Stomach (tissue), 9 donors: ENCODE measurements around the gene SAPCD1. TPM values are rescaled to one million over a fixed set of nuclear protein-coding genes. Genes with fewer than 3 reads are reported as not detected.

Source experiments
- DNase-seq, 2 donors: peaks; one replicate each; pipeline versions ENCODE4 v3.0.0 to v3.0.0-alpha.2; 2013 to 2019
- H3K27ac ChIP-seq, 5 donors: fragments of 200-600 bp in 4 of 5; sonication (generic) in 4 of 5; one replicate each; pipeline ENCODE4 v1.5.1; 2013 to 2019; ENCODE audit warnings: mild to moderate bottlenecking in 1 of 5, moderate library complexity in 1 of 5
- H3K27me3 ChIP-seq, 3 donors: fragments of 200-600 bp; sonication (generic); one replicate each; pipeline ENCODE4 v1.5.1; 2017 to 2019; ENCODE audit warnings: mixed run types in 1 of 3
- H3K36me3 ChIP-seq, 4 donors: fragments of 200-600 bp; sonication (generic); 1 replicate in 3 of 4; 2 replicates in 1 of 4; pipeline ENCODE4 v1.5.1; 2016 to 2019
- H3K4me1 ChIP-seq, 4 donors: fragments of 200-600 bp; sonication (generic); one replicate each; pipeline ENCODE4 v1.5.1; 2016 to 2019
- H3K4me3 ChIP-seq, 4 donors: fragments of 200-600 bp; sonication (generic) in 3 of 4; one replicate each; pipeline ENCODE4 v1.5.1; 2016 to 2019; ENCODE audit warnings: mild to moderate bottlenecking in 1 of 4
- H3K9me3 ChIP-seq, 4 donors: fragments of 200-600 bp; sonication (generic); one replicate each; pipeline ENCODE4 v1.5.1; 2016 to 2019
- EP300 ChIP-seq: sonication (generic); formaldehyde crosslinking; IDR thresholded peaks from one replicate; pipeline ENCODE4 v1.6.1; 2017; ENCODE audit warnings: antibody characterized with exemption
- POLR2A ChIP-seq, 4 donors: fragments of 450-650 bp; IDR thresholded peaks; one replicate each; pipeline ENCODE4 v1.6.1; 2016; ENCODE audit warnings: antibody characterized with exemption in 4 of 4, control low read depth in 2 of 4, mild to moderate bottlenecking in 1 of 4, moderate library complexity in 1 of 4
- POLR2AphosphoS5 ChIP-seq, 3 donors: sonication (generic); formaldehyde crosslinking; IDR thresholded peaks; one replicate each; pipeline ENCODE4 v1.6.1; 2016; ENCODE audit warnings: antibody characterized with exemption in 3 of 3
- WGBS, 5 donors: extraction: QIAGEN DNeasy Blood & Tissue Kit in 3 of 5; methylation state at CpG; one replicate each; pipeline versions ENCODE4 v1.1.5 to v1.1.7; 2013 to 2018; 5-methylcytosine and 5-hydroxymethylcytosine counted together
- intact Hi-C: fragments of 100-400 bp; cut with DNase I; formaldehyde crosslinking; loops from one replicate; pipeline ENCODE4 v1.15.1; 2023; ENCODE audit warnings: low total_unique reads
- polyA plus RNA-seq, 3 donors: library from polyadenylated mRNA; stranded (reverse); fragments of 200-250 nt; gene quantifications; one replicate each; pipeline ENCODE4 v1.2.3, GENCODE V29; 2013
- total RNA-seq, 5 donors: library from RNA; depleted of rRNA; stranded (reverse); fragments of >200 nt; gene quantifications; one replicate each; pipeline versions ENCODE4 v1.1.0 to v1.2.3, GENCODE V29; 2014 to 2016
- TF ChIP-seq, protein P1 (sequence below), 7 experiments: fragments of 450-650 bp in 4 of 7; fragments of 200-600 bp in 3 of 7; sonication (generic) in 3 of 7; IDR thresholded peaks; one replicate each; pipeline ENCODE4 v1.5.1; 2016 to 2019; ENCODE audit warnings: antibody characterized with exemption in 7 of 7, control low read depth in 2 of 7, mild to moderate bottlenecking in 1 of 7
- donor health status: healthy with polysubstance abuse.
- donor health status: Bipolar disorder and iron deficiency.
- donor health status: healthy.

SAPCD1 gene
- total and polyA plus RNA-seq, 8 donors = 2.4 to 40.8 (median 3.1) TPM; not detected in 1

- no peaks in the 10 kb centered on the region for H3K9me3 ChIP-seq
- intact Hi-C loops = no loop called here
- peaks cover 52 to 65% (median 60%) of the 10 kb centered on the region in 4 donors for H3K4me1 ChIP-seq
- peak overlapping the region in 1 of 4 donors; percentile 8 for H3K4me3 ChIP-seq
- H3K27me3 ChIP-seq = no peaks in the 10 kb centered on the region
- peaks cover 7 to 12% (median 11%) of the 10 kb centered on the region in 4 donors for H3K36me3 ChIP-seq
- TF ChIP-seq POLR2AphosphoS5 (IDR thresholded peaks at IDR 0.05) (peak in 2 of 3 donors; percentile 41 to 71), POLR2A (IDR thresholded peaks at IDR 0.05) (peak in 1 of 4 donors; percentile 7), EP300 (no peak)
- TF ChIP-seq, protein P1, sequence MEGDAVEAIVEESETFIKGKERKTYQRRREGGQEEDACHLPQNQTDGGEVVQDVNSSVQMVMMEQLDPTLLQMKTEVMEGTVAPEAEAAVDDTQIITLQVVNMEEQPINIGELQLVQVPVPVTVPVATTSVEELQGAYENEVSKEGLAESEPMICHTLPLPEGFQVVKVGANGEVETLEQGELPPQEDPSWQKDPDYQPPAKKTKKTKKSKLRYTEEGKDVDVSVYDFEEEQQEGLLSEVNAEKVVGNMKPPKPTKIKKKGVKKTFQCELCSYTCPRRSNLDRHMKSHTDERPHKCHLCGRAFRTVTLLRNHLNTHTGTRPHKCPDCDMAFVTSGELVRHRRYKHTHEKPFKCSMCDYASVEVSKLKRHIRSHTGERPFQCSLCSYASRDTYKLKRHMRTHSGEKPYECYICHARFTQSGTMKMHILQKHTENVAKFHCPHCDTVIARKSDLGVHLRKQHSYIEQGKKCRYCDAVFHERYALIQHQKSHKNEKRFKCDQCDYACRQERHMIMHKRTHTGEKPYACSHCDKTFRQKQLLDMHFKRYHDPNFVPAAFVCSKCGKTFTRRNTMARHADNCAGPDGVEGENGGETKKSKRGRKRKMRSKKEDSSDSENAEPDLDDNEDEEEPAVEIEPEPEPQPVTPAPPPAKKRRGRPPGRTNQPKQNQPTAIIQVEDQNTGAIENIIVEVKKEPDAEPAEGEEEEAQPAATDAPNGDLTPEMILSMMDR (IDR thresholded peaks at IDR 0.05) = peak in 2 of 7 experiments; percentile 21 to 30
- peak; percentile 89 to 94 for DNase-seq
- peak overlapping the region; percentile 94 to 97 (median 95) for H3K27ac ChIP-seq
- 5 to 13% (median 10%) methylated on average over 6 of the region's 6 CpGs for WGBS, 5 donors
Observed at GRCh38 chr6:31737991-31738979, 24.2 kb upstream of the SAPCD1 start.

- peak; percentile 98 to 100 for DNase-seq
- peak within 1 kb of the TSS; percentile 94 to 97 (median 95) for H3K27ac ChIP-seq
- no peaks in the 10 kb centered on the region for H3K36me3 ChIP-seq
- TF ChIP-seq POLR2AphosphoS5 (IDR thresholded peaks at IDR 0.05) (peak; percentile 38 to 83 (median 39)), POLR2A (IDR thresholded peaks at IDR 0.05) (no peak), EP300 (no peak)
- TF ChIP-seq, protein P1 (IDR thresholded peaks at IDR 0.05) = peak in 1 of 7 experiments; percentile 8
- intact Hi-C loops = no loop called here
- H3K9me3 ChIP-seq = no peaks in the 10 kb centered on the region
- WGBS, 5 donors = 0% methylated on average over 26 to 58 of the region's 58 CpGs
- H3K4me1 ChIP-seq = peaks cover 37 to 50% (median 44%) of the 10 kb centered on the region in 4 donors
- no peaks in the 10 kb centered on the region for H3K27me3 ChIP-seq
- peak within 1 kb of the TSS; percentile 52 to 82 (median 69) for H3K4me3 ChIP-seq
Observed at GRCh38 chr6:31739639-31740396, 22.6 kb upstream of the SAPCD1 start, which contains the start of gene MSH5. TSS of gene MSH5 (plus strand) at chr6:31740005. CDS start at chr6:31740467, 462 bp downstream.

DNA sequence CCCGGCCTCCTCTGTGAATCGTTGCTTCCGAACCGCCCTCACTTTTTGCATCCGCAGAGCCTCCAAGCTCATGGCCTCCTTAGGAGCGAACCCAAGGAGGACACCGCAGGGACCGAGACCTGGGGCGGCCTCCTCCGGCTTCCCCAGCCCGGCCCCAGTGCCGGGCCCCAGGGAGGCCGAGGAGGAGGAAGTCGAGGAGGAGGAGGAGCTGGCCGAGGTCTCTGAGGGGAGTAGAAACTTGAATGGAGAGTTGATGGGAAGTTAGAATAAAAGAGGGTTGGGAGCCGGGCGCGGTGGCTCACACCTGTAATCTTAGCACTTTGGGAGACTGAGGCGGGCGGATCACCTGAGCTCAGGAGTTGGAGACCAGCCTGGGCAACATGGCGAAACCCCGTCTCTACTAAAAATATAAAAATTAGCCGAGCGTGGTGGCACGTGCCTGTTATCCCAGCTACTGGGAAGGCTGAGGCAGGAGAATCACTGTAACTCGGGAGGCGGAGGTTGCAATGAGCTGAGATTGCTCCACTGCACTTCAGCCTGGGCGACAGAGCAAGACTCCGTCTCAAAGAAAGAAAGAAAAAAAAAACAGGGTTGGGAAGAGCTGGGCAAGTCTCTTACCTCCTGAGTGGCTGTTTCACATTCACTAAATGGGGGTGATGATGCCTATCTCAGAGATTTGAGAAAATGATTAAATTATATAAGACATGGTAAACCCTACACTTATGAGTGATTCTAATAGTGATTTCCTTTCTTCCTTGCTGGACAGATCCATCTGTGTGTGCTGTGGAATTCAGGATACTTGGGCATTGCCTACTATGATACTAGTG, 21.8 kb upstream of the SAPCD1 start:
- Histone ChIP-seq H3K36me3 (no peaks in the 10 kb centered on the region), H3K27ac (peak overlapping the region; percentile 57 to 97 (median 95)), H3K9me3 (no peaks in the 10 kb centered on the region), H3K4me1 (peaks cover 36 to 48% (median 42%) of the 10 kb centered on the region in 4 donors), H3K4me3 (peak overlapping the region; percentile 52 to 82 (median 69)), H3K27me3 (no peaks in the 10 kb centered on the region)
- WGBS, 5 donors = 10 to 14% (median 13%) methylated on average over 29 of the region's 29 CpGs
- intact Hi-C loops = no loop called here
- TF ChIP-seq POLR2A (IDR thresholded peaks at IDR 0.05) (no peak), POLR2AphosphoS5 (IDR thresholded peaks at IDR 0.05) (no peak), EP300 (no peak)
- TF ChIP-seq, protein P1 (IDR thresholded peaks at IDR 0.05) = no peak
- no peak for DNase-seq
